Upper lobe of left lung (tissue), 6 donors: ENCODE data around the gene TMEFF1. TPM values are rescaled to one million over a fixed set of nuclear protein-coding genes. Genes with fewer than 3 reads are reported as not detected.
A peak's percentile ranks its signal among the peaks of the same experiment; 100 is the strongest.

ENCODE experiments used
- ATAC-seq, 2 donors: fragments of 200-7000 bp; cut with Tn5 transposase; one replicate each; pipeline ENCODE4 v1.9.1; 2022; ENCODE audit warnings: mild to moderate bottlenecking in 2 of 2, moderate library complexity in 2 of 2; ENCODE audit not compliant: low FRiP score in 2 of 2
- DNase-seq, 2 donors: peaks; one replicate each; pipeline ENCODE4 v3.0.0-alpha.2; 2019 to 2020
- H3K27ac ChIP-seq, 4 donors: fragments of 200-600 bp; sonication (generic); one replicate each; pipeline ENCODE4 v1.5.1; 2016 to 2019
- H3K27me3 ChIP-seq, 4 donors: fragments of 200-600 bp; sonication (generic); one replicate each; pipeline ENCODE4 v1.5.1; 2017 to 2019
- H3K36me3 ChIP-seq, 4 donors: fragments of 200-600 bp; sonication (generic); one replicate each; pipeline ENCODE4 v1.5.1; 2016 to 2019
- H3K4me1 ChIP-seq, 4 donors: fragments of 200-600 bp; sonication (generic); one replicate each; pipeline ENCODE4 v1.5.1; 2018 to 2019
- H3K4me3 ChIP-seq, 4 donors: fragments of 200-600 bp; sonication (generic); one replicate each; pipeline ENCODE4 v1.5.1; 2017 to 2019; ENCODE audit warnings: mild to moderate bottlenecking in 2 of 4, moderate library complexity in 1 of 4
- H3K9me3 ChIP-seq, 4 donors: fragments of 200-600 bp; sonication (generic); one replicate each; pipeline ENCODE4 v1.5.1; 2018 to 2019
- CTCF ChIP-seq, 6 experiments: fragments of 450-650 bp in 4 of 6; fragments of 200-600 bp in 2 of 6; sonication (generic) in 2 of 6; IDR thresholded peaks; one replicate each; pipeline ENCODE4 v1.5.1; 2016 to 2019; ENCODE audit warnings: antibody characterized with exemption in 6 of 6
- EP300 ChIP-seq, 4 donors: sonication (generic); formaldehyde crosslinking; IDR thresholded peaks; one replicate each; pipeline ENCODE4 v1.5.1; 2017; ENCODE audit warnings: antibody characterized with exemption in 4 of 4, control low read depth in 2 of 4
- POLR2A ChIP-seq, 4 donors: fragments of 450-650 bp; IDR thresholded peaks; one replicate each; pipeline ENCODE4 v1.5.1; 2016 to 2017; ENCODE audit warnings: antibody characterized with exemption in 4 of 4, mild to moderate bottlenecking in 2 of 4
- POLR2AphosphoS5 ChIP-seq, 2 donors: sonication (generic); formaldehyde crosslinking; IDR thresholded peaks; one replicate each; pipeline ENCODE4 v1.5.1; 2017; ENCODE audit warnings: antibody characterized with exemption in 2 of 2
- WGBS, 2 donors: methylation state at CpG; one replicate each; pipeline ENCODE4 v1.1.5; 2017 to 2018; 5-methylcytosine and 5-hydroxymethylcytosine counted together
- total RNA-seq, 6 donors: library from RNA; depleted of rRNA in 4 of 6; stranded (reverse); fragments of >200 nt in 4 of 6; gene quantifications; one replicate each; pipeline versions ENCODE4 v1.1.0 to v1.2.1, GENCODE V29; 2016 to 2021
- donor health status: DM: no; HTN: no; CAD: no; lungs with moderate emphysema.
- donor health status: DM: no; HTN: yes; CAD: no; lungs with severe emphysema.

Gene TMEFF1
- total RNA-seq, 6 donors from 2014 or later: 0.11 to 0.30 (median 0.18) TPM; not detected in 2

GRCh38 chr9:100466829-100467221 is 6.1 kb upstream of the TMEFF1 start:
- ATAC-seq: no peak
- 64 to 67% methylated on average over 1 of the region's 1 CpG for WGBS, 2 donors
- Histone ChIP-seq H3K27me3 (no peaks in the 10 kb centered on the region), H3K4me1 (no peaks in the 10 kb centered on the region), H3K36me3 (no peaks in the 10 kb centered on the region), H3K27ac (no peak overlapping the region), H3K9me3 (no peaks in the 10 kb centered on the region), H3K4me3 (no peak overlapping the region)
- DNase-seq: no peak
- no peak for TF ChIP-seq POLR2AphosphoS5 (IDR thresholded peaks at IDR 0.05)
- TF ChIP-seq POLR2A (IDR thresholded peaks at IDR 0.05): no peak
- TF ChIP-seq EP300 (IDR thresholded peaks at IDR 0.05): no peak
- no peak for TF ChIP-seq CTCF (IDR thresholded peaks at IDR 0.05)

- no peak overlapping the region for H3K27ac ChIP-seq
- H3K27me3 ChIP-seq: peaks cover 0 to 6% (median 3%) of the 10 kb centered on the region in 4 donors
- peaks cover 0 to 6% (median 2%) of the 10 kb centered on the region in 4 donors for H3K4me1 ChIP-seq
- WGBS, 2 donors: 80 to 98% methylated on average over 6 of the region's 6 CpGs
- DNase-seq: no peak
- no peak for TF ChIP-seq POLR2AphosphoS5 (IDR thresholded peaks at IDR 0.05)
- TF ChIP-seq CTCF (IDR thresholded peaks at IDR 0.05): no peak
- TF ChIP-seq POLR2A (IDR thresholded peaks at IDR 0.05): no peak
- TF ChIP-seq EP300 (IDR thresholded peaks at IDR 0.05): no peak
- H3K9me3 ChIP-seq: no peaks in the 10 kb centered on the region
- no peak overlapping the region for H3K4me3 ChIP-seq
- no peaks in the 10 kb centered on the region for H3K36me3 ChIP-seq
- no peak for ATAC-seq
Observed at GRCh38 chr9:100468041-100468440, 4.9 kb upstream of the TMEFF1 start.

DNA sequence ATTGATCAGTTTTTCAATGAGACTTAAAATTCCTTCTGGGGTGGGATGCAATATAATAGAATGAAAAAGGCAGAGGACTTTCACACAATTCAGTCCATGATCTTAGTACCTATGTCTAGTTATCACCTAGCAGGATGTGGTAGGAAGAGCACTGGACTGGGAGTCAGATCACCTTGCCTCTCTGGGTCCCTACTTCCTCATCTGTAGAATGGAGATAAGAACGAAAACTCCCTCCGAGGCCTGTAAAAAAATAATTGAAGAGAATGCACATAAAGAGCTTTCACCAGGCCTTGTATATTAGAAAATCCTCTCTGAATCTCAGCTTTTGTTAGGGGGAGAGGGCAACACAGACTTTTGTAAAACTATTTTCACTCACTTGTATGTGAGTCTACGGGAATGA is 681 bp upstream of the TMEFF1 start:
- Histone ChIP-seq H3K27ac (no peak overlapping the region), H3K36me3 (no peaks in the 10 kb centered on the region), H3K27me3 (peaks cover 0 to 14% (median 6%) of the 10 kb centered on the region in 4 donors), H3K9me3 (no peaks in the 10 kb centered on the region), H3K4me3 (no peak overlapping the region), H3K4me1 (peaks cover 6 to 21% (median 8%) of the 10 kb centered on the region in 4 donors)
- no peak for ATAC-seq
- WGBS, 2 donors: 42 to 74% methylated on average over 3 of the region's 3 CpGs
- DNase-seq: no peak
- TF ChIP-seq CTCF (IDR thresholded peaks at IDR 0.05) (no peak), POLR2AphosphoS5 (IDR thresholded peaks at IDR 0.05) (no peak), POLR2A (IDR thresholded peaks at IDR 0.05) (no peak), EP300 (IDR thresholded peaks at IDR 0.05) (no peak)

- Histone ChIP-seq H3K27ac (no peak overlapping the region), H3K9me3 (no peaks in the 10 kb centered on the region), H3K4me3 (peak overlapping the region; percentile 11 to 66 (median 48)), H3K4me1 (peaks cover 6 to 21% (median 8%) of the 10 kb centered on the region in 4 donors), H3K27me3 (peaks cover 0 to 14% (median 6%) of the 10 kb centered on the region in 4 donors), H3K36me3 (no peaks in the 10 kb centered on the region)
- TF ChIP-seq CTCF (IDR thresholded peaks at IDR 0.05) (no peak), POLR2A (IDR thresholded peaks at IDR 0.05) (no peak), EP300 (IDR thresholded peaks at IDR 0.05) (no peak), POLR2AphosphoS5 (IDR thresholded peaks at IDR 0.05) (no peak)
- DNase-seq: peak in 1 of 2 donors; percentile 88
- ATAC-seq: peak; percentile 34 to 73
- WGBS, 2 donors: 0 to 2% methylated on average over 23 to 54 of the region's 108 CpGs
Observed at GRCh38 chr9:100473276-100474081, 530 bp downstream of the TMEFF1 start.
